A172 (cell line): ENCODE measurements around the gene SORL1-AS1.

Experiments used
- DNase-seq: peaks from one replicate; pipeline ENCODE4 v3.0.0-alpha.2; 2015; ENCODE audit warnings: low spot score

SORL1-AS1 gene

DNA sequence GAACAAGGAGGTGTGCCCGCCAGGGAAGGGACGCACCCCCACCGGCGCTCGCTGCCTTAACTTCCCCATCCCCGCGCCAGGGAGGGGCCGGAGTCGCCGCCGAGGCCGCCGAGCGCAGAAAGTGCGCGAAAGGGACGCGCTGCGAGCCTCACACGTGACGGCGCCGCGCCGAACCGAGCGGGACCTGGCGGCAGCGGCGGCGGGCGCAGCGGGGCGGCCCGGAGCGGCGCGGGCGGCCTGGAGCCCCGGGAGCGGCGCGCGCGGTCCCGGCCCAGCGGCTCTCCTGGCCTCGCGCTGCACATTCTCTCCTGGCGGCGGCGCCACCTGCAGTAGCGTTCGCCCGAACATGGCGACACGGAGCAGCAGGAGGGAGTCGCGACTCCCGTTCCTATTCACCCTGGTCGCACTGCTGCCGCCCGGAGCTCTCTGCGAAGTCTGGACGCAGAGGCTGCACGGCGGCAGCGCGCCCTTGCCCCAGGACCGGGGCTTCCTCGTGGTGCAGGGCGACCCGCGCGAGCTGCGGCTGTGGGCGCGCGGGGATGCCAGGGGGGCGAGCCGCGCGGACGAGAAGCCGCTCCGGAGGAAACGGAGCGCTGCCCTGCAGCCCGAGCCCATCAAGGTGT is 670 bp downstream of the SORL1-AS1 start, which contains the start of gene SORL1:
SORL1 (plus strand) TSS at position 329 of the 623 bp plus-strand sequence; CDS start at position 347, 18 bp downstream.
- DNase-seq, result peak; percentile 13

DNA sequence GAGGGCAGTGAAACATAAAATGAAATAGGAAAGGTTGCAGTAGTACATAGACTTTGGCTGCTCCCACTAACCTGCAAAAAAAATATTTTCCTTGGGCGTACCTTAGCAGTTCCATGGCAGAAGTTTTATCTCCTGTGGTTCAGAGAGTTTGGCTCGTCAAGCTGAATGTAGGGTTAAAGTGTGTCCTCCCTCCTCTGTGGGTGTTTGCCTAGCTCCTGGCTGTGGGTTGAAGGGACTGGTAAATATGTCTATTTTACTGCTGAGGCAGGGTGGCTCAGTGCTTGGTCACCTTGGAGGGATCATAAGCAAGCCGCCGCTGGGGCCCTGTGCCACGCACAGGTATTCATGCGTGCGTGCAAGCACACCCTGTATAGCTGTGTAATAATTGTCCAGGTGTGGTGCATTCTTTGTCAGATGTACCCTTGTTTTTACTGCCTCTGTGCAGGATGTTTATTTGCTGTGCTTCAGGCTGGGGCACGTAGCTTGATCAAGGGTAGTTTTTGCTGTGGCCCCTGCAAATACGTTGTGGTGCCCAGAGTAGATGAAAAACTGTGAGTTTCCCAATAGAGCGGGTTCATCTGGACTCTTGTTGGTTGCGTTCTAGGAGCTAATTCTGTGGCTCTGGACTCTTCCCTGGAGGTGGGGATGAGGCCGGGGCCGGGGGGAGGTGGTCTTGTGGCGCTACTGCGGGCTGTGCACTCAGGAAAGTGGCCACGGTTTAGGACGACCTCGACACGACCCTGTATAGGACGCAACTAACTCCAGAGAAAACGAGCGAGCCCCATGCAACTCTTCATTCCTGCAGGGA is 1.4 kb downstream of the SORL1-AS1 start:
- no peak for DNase-seq

DNA sequence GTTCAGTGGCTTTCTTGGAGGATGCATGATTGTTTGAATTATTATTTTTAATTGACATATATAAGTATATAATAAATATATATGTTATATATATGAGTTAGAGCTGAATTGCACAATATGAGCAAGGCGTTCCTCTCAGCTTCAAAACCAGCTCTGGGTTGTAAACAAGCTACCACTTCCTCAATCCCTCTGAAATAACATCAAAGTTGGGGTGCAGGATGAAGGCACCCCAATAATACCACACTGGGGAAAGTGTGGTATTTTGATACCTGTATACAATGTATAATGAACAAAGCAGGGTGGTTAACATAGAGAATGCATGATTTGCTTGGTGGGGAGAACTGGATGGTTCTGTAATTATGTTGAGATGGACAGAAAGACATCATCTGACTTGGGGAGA is 2.4 kb downstream of the SORL1-AS1 start:
- no peak for DNase-seq

DNA sequence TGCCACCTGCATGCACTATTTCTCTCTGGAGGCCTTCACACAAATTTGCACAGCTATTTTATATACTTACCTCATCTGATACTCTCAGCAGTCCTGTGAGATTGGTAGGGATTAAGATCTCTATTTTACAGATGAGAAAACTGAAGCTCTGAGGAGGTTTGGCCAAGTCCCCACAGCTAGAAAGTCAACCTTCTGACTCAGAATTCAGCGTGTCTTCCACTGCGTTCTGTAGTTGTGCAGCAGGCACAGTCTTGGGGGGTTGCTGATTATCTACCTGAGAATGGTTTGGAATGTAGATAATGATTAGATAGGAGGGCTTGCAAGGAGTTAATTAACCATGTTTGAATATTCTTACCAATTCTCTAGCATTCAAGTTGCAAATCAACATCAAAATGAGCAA is 3.1 kb downstream of the SORL1-AS1 start:
- DNase-seq, result no peak

DNA sequence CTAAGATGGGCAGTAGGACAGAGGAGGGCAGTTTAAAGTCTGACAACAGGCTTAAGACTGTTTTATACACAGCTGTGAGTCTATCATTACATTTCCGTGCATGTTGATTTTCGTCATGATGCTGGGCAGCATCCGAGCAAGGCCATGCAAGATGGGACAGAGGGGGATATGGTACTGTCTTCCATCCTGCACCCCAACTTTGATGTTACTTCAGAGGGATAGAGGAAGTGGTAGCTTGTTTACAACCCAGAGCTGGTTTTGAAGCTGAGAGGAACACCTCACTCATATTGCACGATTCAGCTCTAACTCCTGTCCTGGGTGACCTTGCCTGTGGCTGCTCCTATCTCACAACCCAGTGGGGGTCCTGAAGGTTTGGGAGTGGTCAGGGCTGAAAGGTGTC is 3.6 kb downstream of the SORL1-AS1 start:
- no peak for DNase-seq

DNA sequence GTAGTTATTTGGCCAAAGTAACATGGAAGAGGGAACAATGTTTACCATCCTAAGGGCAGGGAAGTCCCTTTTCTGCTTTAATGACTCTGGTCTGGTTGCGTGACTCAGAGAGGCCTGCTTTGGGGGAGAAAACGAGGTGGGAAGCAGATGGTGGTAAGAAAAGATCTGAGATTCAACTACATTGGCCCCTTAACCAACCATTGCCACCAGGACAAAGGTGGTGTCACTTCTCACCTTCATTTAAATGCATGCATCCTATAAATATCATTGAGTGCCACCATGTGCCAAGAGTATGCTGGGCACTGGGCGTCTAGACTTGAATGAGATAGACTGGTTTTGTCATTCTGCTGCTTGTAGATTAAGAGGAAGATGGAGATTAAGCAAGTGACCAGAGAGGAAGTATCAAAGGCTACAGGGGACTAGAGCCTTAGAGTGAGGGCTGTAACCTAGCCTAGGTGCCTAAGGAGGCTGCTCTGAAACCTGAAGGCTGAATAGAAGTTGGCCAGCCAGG is 4.3 kb downstream of the SORL1-AS1 start:
- DNase-seq, result no peak

DNA sequence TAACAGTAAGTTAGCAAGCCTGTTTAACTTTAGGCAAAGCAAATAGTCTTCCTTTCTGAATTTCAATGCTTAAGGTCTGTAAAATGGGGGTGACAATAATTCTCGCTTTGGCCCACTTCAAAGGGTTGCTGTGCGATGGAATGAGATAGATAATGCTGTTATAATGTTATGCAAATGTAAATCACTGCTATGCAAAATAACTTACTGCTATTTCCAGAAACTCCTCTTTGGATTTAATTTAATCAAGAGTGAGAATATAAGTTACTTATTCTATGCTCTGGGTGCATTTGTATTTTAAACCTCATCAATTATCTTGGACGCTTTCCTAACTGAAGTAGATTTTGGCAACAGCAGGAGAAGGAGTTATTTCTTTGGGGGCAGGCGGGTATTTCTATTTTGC is 4.8 kb downstream of the SORL1-AS1 start:
- DNase-seq, result no peak

DNA sequence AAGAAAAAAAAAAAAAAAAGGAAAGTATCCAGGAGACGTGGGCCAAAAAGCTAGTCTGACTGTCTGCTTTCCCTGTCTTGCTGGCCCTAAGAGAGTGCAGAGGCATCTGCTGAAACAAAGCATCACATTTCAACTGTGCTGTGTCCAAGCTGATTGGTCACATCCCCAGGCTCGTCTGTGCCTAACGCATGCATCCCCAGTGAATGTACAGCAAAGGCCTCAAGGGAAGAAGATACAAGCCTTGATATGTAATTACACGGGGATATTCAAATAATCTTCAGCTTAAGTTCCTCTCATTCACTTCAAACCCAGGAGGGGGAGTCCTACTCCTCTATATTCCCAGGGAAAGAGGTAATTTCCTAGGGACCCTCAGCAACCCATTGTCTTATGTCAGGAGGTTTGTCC is 6.0 kb downstream of the SORL1-AS1 start:
- no peak for DNase-seq

DNA sequence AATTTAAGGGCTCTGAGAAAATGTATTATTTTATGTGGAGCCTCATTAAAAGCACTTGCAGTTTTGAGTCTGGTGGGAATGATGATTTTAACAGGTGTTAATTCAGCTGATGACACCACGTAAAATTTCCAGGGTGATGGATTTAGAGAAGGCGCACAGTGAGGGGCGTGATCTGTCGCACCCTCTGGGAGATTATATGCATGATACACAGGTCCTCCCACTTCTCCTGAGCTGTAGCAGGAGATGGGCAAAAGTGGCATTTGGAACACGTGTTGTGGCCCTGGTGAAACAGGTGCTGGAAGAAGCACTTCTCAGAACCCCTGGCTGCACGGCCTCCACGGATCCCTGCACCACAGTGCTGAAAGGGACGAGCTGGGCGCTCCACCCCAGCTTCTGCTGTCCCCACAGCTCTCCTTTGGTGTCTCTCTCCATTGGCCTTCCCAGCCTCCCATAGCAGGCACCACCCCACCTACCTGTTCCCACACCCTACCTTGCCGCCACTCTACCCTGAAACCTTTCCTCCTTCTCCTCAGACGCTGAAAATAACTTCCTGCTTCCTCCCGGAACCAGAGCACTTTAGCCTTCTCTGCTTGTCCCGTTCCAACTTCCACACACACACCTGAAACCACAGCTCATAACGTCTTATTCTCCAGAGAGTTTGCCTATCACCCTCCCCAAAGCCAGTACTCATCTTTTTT is 7.5 kb downstream of the SORL1-AS1 start:
- DNase-seq, result no peak

DNA sequence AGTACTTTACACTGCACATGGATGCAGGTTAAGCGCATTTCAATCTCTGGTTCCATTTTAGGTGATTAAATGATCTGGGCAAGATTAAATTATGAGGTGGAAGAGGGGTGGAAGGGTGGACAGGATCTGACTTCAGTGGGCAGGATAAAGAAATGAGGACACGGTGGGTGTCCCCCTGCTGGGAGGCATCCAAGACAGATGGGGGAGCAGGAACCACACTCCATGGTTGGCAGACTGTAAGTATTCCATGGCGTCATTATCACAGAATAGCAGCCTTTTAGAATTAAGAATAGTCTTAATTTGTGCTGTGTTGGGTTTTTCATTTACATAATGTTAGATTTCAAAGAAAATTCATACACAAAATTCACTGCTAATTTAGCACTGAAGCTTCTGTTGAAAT is 8.2 kb downstream of the SORL1-AS1 start:
- no peak for DNase-seq

DNA sequence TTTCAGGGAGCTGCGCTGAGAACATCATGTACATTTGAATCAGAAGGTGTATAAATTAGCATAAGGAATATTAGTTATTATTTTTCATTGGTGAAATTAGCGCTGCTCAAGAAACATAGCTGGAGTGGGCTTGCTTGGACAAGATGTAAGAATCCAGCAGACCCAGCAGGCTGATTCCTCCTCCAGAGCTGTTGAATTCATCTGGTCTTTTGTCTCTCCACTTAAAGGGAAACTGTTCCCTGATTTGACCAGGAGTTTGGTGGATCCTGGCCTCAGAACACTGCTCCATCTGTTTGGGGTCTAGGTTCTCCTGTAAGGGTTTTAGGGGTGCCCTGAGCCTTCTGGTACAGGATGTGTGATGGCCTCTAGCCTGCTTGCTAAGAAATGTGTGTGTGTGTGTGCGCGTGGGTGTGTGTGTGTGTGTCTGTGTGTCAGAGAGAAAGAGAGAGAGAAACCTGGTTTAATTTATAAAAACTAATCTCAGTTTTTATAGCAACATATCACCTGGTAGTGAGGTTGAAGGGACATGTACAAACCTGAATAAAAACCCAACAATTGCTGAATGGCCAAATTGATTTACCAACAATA is 9.0 kb downstream of the SORL1-AS1 start:
- no peak for DNase-seq

DNA sequence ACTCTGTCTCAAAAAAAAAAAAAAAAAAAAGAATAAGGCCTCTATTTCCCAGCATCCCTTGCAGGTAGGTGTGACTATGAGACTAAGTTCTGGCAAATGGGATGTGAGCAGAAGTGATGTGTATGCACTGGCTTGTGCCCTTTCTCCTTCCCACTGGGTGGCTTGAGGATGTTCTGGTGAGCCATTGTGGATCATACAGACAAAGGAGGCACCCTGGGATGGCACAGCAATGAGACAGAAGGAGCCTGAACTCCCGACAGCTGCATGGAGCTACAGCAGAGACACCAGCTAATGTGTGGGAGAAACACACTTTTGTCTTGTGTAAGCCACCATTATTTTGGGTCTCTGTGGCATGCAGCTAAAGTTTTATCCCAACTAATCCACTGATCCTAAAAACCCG is 11.2 kb downstream of the SORL1-AS1 start:
- DNase-seq, result no peak

DNA sequence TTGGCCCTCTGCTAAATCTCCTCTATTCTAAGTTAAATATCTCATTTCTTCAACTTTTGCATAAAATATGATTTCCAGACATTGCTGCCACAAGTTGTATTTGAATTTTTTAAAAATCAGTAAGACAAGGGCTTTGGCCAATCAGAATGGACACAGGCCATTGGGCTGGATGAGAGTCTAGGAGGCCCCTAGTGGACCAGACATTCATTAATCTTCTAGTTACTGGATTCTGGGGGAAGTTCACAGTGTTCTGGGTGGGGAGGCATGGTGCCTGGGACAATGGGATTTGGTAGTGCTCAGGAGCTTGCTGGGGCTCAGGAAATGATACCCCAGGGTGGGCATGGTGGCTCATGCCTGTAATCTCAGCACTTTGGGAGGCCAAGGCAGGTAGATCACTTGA is 13.0 kb downstream of the SORL1-AS1 start:
- DNase-seq, result no peak

DNA sequence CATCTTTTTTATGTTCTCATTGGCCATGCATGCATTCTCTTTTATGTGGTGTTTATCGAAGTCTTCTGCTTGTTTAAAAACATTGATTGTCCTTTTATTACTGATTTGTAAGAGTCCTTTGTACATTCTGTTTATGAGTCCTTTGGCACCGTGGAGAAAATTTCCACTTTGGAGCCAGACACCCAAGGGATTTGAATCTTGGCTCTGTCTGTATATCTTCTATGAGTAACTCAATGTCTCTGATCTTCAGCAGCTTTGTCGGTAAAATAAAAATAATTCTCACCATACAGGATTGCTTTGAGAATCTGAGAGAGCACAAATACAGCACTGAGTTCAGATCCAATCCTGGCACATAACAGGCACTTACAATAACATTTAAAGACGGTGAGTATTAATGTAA is 13.4 kb downstream of the SORL1-AS1 start:
- DNase-seq, result no peak

DNA sequence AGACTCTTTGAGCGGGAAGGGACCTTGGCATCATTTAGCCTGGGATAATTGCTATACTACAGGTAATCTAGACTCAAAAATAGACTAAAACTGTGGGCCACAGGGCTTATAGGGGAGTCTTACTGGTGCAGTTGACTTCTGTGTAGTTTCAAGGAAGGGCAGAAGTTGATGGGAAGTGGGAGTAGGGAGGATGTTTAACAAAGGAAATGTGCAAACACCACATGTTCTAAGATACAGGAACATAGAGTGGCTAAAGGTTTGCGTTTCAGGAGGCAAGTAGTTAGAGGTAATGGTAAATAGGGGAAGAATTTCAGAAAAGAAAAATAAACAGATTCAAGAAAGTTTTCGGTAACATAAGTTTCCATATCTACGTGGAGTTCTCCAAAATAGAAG is 15.1 kb downstream of the SORL1-AS1 start:
- no peak for DNase-seq

DNA sequence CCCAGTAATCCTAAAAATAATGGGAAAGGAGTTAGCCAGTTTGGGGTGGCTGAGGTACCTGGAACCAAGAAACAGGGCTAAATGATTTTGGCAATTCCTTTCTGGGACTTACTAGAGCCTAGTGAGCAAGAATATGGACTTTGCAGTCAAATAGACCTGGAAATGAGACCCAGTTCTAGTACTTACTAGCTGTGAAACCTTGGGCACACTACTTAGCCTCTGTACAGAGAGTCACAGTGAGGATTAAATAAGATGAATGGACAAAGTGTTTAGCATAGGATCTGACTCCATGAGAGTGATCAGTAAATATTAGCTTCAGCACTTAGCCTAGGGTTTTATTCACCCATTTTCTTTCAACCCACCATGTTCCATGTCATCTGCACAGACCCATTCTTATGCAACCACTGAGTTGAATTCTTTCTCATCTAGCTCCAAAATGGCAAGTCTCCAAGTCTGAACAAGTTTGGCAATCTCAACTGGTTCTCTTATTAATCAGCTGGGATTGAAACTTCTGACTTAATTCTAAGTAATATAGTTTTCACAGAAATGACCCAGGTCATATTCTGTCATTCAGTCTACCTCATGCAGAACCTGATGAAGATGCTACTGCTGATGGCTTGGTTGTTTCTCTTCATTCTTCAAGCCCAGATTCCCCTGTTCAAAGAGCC is 15.6 kb downstream of the SORL1-AS1 start:
- no peak for DNase-seq

DNA sequence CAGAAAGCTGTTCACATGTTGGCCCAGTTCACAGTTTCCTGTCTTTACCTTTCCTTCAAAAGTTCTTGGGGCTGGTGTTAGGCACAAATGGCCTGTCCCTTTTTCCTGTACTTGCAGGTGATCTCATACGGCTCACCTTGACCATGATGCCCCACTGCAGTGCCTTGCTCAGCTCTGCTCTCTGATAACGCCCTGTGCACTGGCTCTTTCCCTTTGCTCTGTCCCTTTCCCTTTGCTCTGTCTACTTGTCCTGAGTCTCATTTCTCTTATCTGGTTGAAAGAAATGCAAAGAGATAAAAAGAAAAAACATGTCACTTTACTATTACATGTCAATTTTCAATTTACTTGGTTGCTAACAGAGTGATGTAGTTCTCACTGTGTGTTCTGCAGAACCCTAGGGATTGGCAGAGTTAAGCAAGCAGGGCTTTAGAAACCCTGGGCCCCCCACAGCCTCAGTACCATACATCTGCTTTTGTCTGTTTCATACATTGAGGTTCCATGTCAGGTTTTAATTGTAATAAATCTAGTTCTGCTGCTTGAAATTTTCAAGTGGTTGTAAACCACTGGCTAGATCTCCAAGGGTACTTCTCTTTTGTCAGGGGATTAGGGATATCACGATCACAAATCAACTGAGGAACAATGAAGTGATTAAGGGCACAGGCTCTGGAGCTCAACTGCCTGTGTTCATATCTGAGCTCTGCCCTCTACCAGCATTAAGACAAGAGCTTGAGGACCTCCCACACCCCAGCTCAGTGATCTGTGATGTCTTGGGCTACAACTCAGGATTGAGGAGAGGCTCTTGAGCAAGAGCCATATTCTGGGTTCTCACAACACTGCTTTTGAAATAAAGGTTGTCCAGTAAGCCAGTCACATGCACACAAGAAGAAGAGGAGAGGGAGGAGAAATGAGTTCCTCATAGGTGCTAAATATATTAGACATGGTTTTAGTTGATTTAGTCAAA is 16.9 kb downstream of the SORL1-AS1 start:
- DNase-seq, result no peak

DNA sequence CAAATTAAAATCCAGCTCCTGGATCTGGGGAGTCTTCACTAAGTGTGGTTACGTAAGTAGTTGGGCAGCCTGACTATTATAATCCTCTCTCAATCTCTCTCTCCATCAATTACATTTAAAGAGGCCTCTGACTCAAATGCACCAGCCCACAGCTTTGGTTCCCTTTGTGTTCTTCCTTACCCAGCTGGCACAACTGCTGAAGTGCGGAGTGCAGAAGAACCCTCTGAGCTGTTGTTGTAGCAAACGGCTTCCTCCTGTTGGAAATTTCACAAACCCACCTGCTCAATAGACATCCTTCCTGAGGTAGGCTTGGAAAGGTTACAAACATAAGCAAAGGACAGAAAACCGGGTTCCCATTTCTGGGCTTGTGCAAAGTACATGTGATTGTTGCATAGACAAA is 17.6 kb downstream of the SORL1-AS1 start:
- no peak for DNase-seq

DNA sequence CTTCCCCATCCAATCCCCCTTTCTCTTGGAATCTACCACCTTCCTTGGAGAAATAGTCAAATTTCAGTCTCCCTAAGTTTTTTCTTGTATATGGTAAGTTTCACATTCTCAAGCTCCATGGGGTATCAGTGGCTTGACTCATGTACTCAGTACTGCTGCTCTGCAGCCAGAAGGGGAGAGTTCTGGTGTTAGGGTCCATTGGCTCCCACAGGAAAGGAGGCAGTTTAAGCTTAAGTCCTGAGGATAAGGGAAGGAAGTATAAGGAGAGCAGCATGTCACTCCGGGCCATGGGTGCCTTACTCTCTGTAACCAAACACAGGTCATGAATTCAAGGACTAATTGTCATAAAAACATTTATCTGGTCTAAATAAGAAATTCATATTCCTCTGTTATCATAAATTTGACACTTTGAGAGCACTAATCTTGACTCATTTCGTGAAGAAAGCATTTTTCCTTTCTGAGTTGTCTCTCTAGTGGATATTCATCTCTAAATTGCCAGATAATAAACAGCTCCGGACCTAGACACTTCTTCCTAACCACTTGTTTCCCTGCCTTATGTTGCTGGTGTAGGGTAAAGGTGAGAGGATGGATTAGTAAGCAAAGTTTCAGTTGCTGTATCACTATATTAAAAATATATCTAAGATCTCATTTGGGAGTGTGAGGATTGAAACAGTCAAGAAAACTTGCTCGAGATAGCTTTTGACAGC is 20.8 kb downstream of the SORL1-AS1 start:
- no peak for DNase-seq

DNA sequence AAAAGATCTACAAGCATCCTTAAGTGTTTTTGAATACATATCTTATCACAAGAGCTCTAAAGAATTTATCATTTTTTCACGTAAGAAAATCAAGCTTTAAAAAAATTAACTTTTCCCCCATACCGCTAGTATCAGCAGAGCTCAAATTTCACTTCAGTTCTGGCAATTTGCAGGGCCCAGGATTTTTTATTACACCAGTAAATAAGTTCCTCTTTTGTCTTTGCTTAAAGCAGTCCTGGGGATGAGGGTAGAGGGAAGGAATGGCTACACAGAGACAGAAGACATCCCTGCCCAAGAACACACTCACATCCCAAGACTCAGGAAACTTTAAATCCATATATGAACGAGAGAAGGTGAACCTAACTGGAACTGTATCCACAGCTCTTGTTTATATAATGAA is 23.2 kb downstream of the SORL1-AS1 start:
- no peak for DNase-seq
